ENCODE measurements around the gene RHOBTB1. TPM values are rescaled to one million over a fixed set of nuclear protein-coding genes. Genes with fewer than 3 reads are reported as not detected.

Gene RHOBTB1
- total and polyA plus RNA-seq, 3 donors from 2014 or later: 38.1 to 47.1 (median 44.7) TPM

DNA sequence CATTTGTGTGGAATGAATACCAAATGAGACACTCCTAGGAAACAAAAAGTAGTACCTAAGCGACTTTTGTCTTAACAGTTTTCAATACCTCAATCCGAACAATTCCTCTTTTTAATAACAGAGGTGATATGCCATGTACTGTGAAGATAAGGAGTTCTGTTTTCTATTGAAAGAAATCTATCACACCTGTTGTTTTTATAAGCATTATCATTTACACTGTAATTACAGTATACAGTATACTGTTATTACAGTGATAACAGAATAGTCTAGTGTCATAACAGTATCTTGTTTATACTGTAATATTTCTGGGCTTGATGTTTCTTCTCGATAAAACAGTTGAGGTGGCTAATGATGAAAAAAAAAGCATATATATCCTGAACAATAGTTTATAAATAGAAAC, 9.4 kb upstream of the RHOBTB1 start:
- peaks cover 5% of the 10 kb centered on the region for H3K4me1 ChIP-seq
- WGBS, 2 donors: 82 to 86% methylated on average over 3 of the region's 3 CpGs
- DNase-seq: no peak
- no peaks in the 10 kb centered on the region for H3K27me3 ChIP-seq
- no peak overlapping the region for H3K27ac ChIP-seq
- no peaks in the 10 kb centered on the region for H3K9me3 ChIP-seq
- TF ChIP-seq, protein P1, sequence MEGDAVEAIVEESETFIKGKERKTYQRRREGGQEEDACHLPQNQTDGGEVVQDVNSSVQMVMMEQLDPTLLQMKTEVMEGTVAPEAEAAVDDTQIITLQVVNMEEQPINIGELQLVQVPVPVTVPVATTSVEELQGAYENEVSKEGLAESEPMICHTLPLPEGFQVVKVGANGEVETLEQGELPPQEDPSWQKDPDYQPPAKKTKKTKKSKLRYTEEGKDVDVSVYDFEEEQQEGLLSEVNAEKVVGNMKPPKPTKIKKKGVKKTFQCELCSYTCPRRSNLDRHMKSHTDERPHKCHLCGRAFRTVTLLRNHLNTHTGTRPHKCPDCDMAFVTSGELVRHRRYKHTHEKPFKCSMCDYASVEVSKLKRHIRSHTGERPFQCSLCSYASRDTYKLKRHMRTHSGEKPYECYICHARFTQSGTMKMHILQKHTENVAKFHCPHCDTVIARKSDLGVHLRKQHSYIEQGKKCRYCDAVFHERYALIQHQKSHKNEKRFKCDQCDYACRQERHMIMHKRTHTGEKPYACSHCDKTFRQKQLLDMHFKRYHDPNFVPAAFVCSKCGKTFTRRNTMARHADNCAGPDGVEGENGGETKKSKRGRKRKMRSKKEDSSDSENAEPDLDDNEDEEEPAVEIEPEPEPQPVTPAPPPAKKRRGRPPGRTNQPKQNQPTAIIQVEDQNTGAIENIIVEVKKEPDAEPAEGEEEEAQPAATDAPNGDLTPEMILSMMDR (IDR thresholded peaks at IDR 0.05): no peak
- no peak overlapping the region for H3K4me3 ChIP-seq
- intact Hi-C loops (cut with DNase I; ENCODE audit: low total_unique reads): no loop called here
- H3K36me3 ChIP-seq (ENCODE audit: low read depth, missing control alignments): no peaks in the 10 kb centered on the region

DNA sequence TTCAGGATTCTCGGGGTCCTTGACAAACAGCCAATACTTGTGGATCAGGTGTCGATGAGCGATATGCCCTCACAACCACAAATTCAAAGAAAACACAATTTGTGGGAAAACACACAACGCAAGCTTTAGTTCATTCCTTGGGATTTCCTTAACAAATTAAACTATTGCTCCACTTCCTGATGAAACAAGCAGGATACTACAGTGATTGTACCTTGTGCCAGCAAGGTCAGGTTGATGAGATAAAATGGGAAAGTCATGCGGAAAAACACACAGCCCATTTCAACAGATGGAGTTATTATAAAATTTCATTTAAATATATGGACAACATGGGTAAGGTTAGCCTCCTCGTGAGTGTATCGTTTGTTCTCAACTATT, 8.8 kb upstream of the RHOBTB1 start:
- no peaks in the 10 kb centered on the region for H3K9me3 ChIP-seq
- no peaks in the 10 kb centered on the region for H3K36me3 ChIP-seq (ENCODE audit: low read depth, missing control alignments)
- H3K4me3 ChIP-seq: no peak overlapping the region
- intact Hi-C loops (cut with DNase I; ENCODE audit: low total_unique reads): no loop called here
- H3K4me1 ChIP-seq: peaks cover 5% of the 10 kb centered on the region
- TF ChIP-seq, protein P1 (IDR thresholded peaks at IDR 0.05): no peak
- TF ChIP-seq POLR2A (IDR thresholded peaks at IDR 0.05): no peak
- 90 to 91% methylated on average over 7 of the region's 7 CpGs for WGBS, 2 donors
- H3K27ac ChIP-seq: no peak overlapping the region
- H3K27me3 ChIP-seq: no peaks in the 10 kb centered on the region
- DNase-seq: no peak

DNA sequence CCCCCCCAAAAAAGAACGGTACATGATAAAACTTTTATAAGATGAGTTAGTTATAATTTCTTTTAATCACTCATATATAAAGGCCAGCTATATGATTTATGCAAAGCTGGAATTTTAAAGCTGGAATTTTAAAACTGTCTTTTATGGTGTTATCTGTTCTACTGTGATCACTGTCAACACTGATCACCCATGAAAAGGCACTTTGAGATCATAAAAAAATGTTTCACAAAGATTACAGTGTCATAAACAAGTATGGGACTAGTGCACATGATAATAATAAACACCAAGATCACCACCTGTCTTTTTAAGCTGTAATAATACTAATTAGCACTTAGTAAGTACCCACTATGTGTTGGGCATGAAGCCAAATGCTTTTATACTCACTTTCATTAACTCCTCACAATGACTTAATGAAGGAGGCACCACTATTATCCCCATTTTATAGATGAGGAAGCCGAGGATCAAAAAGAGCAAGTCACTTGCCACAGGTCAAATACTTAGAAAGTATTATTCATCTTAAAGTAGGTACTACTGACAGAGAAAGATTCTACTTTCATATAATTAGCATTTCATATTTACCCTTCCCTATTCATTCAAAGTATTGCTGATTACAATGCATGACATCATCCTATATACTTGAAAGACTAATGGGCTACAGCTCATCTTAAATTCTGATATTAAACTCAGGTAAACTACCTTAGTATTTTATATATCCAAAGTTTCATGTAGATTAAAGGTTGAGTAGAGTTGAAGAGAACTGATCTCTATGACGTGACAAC, 8.3 kb upstream of the RHOBTB1 start:
- no peak for TF ChIP-seq POLR2A (IDR thresholded peaks at IDR 0.05)
- TF ChIP-seq, protein P1 (IDR thresholded peaks at IDR 0.05): no peak
- Histone ChIP-seq H3K27me3 (no peaks in the 10 kb centered on the region), H3K4me1 (peaks cover 5% of the 10 kb centered on the region), H3K27ac (no peak overlapping the region), H3K9me3 (no peaks in the 10 kb centered on the region), H3K4me3 (no peak overlapping the region), H3K36me3 (ENCODE audit: low read depth, missing control alignments) (no peaks in the 10 kb centered on the region)
- no peak for DNase-seq
- WGBS, 2 donors: 87% methylated on average over 3 of the region's 3 CpGs
- intact Hi-C loops (cut with DNase I; ENCODE audit: low total_unique reads): no loop called here

DNA sequence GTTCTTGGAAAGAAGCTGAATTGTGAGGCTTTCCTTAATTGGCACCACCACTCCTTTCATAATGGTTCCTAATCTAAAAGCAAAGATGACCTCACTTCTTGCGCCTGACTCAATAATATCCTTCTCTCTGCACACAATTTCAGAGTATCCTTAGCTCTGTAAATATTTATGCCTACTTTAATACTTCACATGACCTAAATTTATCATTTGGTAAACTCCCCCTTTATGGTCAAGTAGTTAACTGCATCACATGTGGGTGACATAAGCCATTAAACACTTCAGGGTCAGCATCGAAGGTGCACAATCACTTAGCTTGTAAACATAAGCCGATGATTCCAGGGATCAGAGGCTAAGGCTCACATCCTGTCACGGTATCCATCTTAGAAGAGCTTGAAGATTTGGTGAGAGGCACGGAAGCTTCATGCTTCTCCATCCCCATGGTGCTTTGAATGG, 7.3 kb upstream of the RHOBTB1 start:
- no peak for DNase-seq
- Histone ChIP-seq H3K27me3 (no peaks in the 10 kb centered on the region), H3K4me1 (peaks cover 5% of the 10 kb centered on the region), H3K9me3 (no peaks in the 10 kb centered on the region), H3K27ac (no peak overlapping the region), H3K36me3 (ENCODE audit: low read depth, missing control alignments) (no peaks in the 10 kb centered on the region), H3K4me3 (no peak overlapping the region)
- WGBS, 2 donors: 79 to 85% methylated on average over 5 of the region's 5 CpGs
- TF ChIP-seq, protein P1 (IDR thresholded peaks at IDR 0.05): no peak
- TF ChIP-seq POLR2A (IDR thresholded peaks at IDR 0.05): no peak
- intact Hi-C loops (cut with DNase I; ENCODE audit: low total_unique reads): no loop called here

DNA sequence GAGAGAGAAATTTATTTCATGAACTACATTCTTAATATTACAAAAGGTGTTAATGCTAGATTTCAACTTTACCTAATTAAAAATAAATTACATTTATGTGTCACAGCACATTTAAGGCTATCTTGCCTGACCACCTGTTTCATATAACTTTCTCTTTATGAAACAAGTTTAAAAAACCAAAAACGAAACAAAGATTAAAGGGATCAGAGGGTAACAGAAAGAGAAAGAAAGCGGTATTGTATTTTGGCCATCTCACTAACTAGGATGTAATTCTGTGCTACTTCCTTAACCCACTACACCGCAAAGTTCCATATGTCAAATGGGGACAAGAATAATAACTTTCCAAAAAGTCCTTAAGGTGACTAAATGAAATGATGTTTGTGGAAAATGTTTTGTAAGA, 6.3 kb upstream of the RHOBTB1 start:
- peaks cover 5% of the 10 kb centered on the region for H3K4me1 ChIP-seq
- no peaks in the 10 kb centered on the region for H3K27me3 ChIP-seq
- no peak overlapping the region for H3K4me3 ChIP-seq
- no peaks in the 10 kb centered on the region for H3K36me3 ChIP-seq (ENCODE audit: low read depth, missing control alignments)
- H3K27ac ChIP-seq: no peak overlapping the region
- DNase-seq: no peak
- WGBS, 2 donors: 78 to 81% methylated on average over 3 of the region's 3 CpGs
- intact Hi-C loops (cut with DNase I; ENCODE audit: low total_unique reads): no loop called here
- no peak for TF ChIP-seq POLR2A (IDR thresholded peaks at IDR 0.05)
- TF ChIP-seq, protein P1 (IDR thresholded peaks at IDR 0.05): no peak
- H3K9me3 ChIP-seq: no peaks in the 10 kb centered on the region
